ENCODE data around the gene MINPP1.

Gene MINPP1

DNA sequence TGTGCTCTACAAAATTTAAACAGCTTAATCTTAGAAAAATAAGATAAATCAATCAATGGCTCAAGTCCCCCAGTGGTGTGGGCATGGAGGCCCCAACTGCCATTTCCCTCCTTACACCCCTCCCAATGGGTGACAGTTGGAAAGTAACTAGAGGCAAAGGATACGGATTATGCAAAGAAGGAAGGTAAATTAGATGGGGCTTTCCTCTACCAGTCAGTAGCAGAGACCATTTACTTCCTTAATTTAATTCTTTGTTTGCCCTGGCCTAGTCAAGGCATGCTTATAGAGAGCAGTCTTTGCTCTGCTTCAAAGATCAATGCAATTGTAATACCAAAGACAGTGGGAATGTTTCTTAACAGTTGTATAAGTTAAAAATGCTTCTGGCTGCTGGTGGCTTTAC, 91.7 kb downstream of the MINPP1 start:
- Histone ChIP-seq H3K4me1 (ENCODE audit: control insufficient read depth in 1 of 2, insufficient read depth in 1 of 2, low read depth in 1 of 2, low read length in 1 of 2) (no peaks in the 10 kb centered on the region), H3K36me3 (no peaks in the 10 kb centered on the region)

DNA sequence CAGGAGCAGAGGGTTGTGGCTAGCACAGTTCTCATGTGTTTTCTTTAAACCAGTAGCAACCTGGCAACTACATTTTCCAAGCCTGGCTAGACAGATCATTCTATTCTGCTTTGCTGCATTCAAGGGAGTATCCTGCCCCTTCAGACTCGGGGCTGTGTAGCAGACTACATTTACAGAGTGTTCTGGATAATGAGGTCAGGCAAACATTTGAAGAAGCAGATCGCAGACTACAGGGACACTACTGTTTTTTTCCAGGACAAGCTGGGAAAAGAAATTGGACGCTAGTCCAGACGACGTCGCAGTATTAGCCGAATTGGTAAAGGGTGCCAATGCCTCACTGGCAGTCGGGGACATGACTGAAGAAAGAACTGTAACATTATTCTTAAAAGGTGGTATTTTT, 94.0 kb downstream of the MINPP1 start:
- no peaks in the 10 kb centered on the region for H3K36me3 ChIP-seq
- no peak overlapping the region for H3K4me3 ChIP-seq (ENCODE audit: low read depth in 1 of 2, low read length in 1 of 2)
- TF ChIP-seq, protein P1, sequence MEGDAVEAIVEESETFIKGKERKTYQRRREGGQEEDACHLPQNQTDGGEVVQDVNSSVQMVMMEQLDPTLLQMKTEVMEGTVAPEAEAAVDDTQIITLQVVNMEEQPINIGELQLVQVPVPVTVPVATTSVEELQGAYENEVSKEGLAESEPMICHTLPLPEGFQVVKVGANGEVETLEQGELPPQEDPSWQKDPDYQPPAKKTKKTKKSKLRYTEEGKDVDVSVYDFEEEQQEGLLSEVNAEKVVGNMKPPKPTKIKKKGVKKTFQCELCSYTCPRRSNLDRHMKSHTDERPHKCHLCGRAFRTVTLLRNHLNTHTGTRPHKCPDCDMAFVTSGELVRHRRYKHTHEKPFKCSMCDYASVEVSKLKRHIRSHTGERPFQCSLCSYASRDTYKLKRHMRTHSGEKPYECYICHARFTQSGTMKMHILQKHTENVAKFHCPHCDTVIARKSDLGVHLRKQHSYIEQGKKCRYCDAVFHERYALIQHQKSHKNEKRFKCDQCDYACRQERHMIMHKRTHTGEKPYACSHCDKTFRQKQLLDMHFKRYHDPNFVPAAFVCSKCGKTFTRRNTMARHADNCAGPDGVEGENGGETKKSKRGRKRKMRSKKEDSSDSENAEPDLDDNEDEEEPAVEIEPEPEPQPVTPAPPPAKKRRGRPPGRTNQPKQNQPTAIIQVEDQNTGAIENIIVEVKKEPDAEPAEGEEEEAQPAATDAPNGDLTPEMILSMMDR (IDR thresholded peaks at IDR 0.05): no peak
- no peaks in the 10 kb centered on the region for H3K4me1 ChIP-seq (ENCODE audit: control insufficient read depth in 1 of 2, insufficient read depth in 1 of 2, low read depth in 1 of 2, low read length in 1 of 2)
- H3K9me3 ChIP-seq: no peaks in the 10 kb centered on the region
- no peak overlapping the region for H3K27ac ChIP-seq
- no peaks in the 10 kb centered on the region for H3K27me3 ChIP-seq

More for the DNA sequence above, 91.7 kb downstream of the MINPP1 start:
- Histone ChIP-seq H3K27ac (no peak overlapping the region), H3K27me3 (no peaks in the 10 kb centered on the region), H3K4me3 (ENCODE audit: low read depth in 1 of 2, low read length in 1 of 2) (no peak overlapping the region), H3K9me3 (no peaks in the 10 kb centered on the region)
- TF ChIP-seq, protein P1 (IDR thresholded peaks at IDR 0.05): no peak

DNA sequence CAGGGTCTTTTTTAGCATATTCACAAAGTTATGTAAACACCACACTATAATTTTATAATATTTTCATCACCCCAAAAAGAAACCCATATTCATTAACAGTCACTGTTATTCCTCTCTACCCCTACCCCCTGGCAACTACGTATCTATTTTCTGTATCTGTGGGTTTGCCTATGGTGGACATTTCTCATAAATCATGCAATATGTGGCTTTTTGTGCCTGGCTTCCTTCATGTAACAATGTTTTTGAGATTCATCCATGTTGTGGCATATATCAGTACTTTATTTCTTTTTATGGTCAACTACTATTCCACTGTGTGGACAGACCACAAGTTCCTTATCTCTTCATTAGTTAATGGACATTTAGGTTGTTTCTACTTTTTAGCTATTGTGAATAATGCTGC, 95.9 kb downstream of the MINPP1 start:
- Histone ChIP-seq H3K36me3 (no peaks in the 10 kb centered on the region), H3K4me1 (ENCODE audit: control insufficient read depth in 1 of 2, insufficient read depth in 1 of 2, low read depth in 1 of 2, low read length in 1 of 2) (no peaks in the 10 kb centered on the region), H3K9me3 (no peaks in the 10 kb centered on the region), H3K27me3 (no peaks in the 10 kb centered on the region), H3K4me3 (ENCODE audit: low read depth in 1 of 2, low read length in 1 of 2) (no peak overlapping the region), H3K27ac (no peak overlapping the region)
- TF ChIP-seq, protein P1 (IDR thresholded peaks at IDR 0.05): no peak

Measured in neutrophil (primary cell).